GM12878 (cell line): ENCODE results near the gene TPT1.
"Not testable (repeated sequence)": the region's sequence is repeated elsewhere in the genome, so short reads cannot be mapped to it uniquely, and the experiment has no call there.

Experiments
- ATF7 ChIP-seq: fragments of 450-650 bp; IDR thresholded peaks from 2 replicates; pipeline ENCODE4 v1.6.1; 2016; ENCODE audit warnings: low read depth, mild to moderate bottlenecking
- CTCF ChIP-seq, 3 experiments: IDR thresholded peaks in 2 of 3; conservative IDR thresholded peaks in 1 of 3; 2 replicates each; pipeline ENCODE4 v1.5.1; 2011; ENCODE audit warnings: low read depth in 3 of 3, low read length in 3 of 3, mild to moderate bottlenecking in 3 of 3, control low read depth in 2 of 3, moderate library complexity in 2 of 3, inconsistent platforms in 1 of 3, mixed read lengths in 1 of 3; ENCODE audit not compliant: control insufficient read depth in 2 of 3, insufficient read depth in 1 of 3; ENCODE audit errors: extremely low read depth in 1 of 3
- NR2C2 ChIP-seq: IDR thresholded peaks from 2 replicates; pipeline ENCODE4 v1.6.1; 2011; ENCODE audit warnings: borderline replicate concordance, low read depth; ENCODE audit not compliant: control insufficient read depth, insufficient read length

GRCh38 chr13:45380708-45381107, 39.7 kb upstream of the TPT1 start:
- TF ChIP-seq CTCF (IDR thresholded peaks at IDR 0.05 in 2 of 3, conservative IDR thresholded peaks at IDR 0.05 in 1 of 3; ENCODE audit: control insufficient read depth in 2 of 3, extremely low read depth in 1 of 3, insufficient read depth in 1 of 3, low read depth in 3 of 3, low read length in 3 of 3); ATF7; NR2C2: not testable (repeated sequence)
